GM12891 (cell line): ENCODE measurements around the gene CARD14.

ENCODE experiments used
- POLR2A ChIP-seq: IDR thresholded peaks from 2 replicates; pipeline ENCODE4 v1.6.1; 2011; ENCODE audit warnings: low read depth, low read length, control low read depth
- POLR2AphosphoS5 ChIP-seq: IDR thresholded peaks from 2 replicates; pipeline ENCODE4 v1.6.1; 2011; ENCODE audit warnings: low read depth, low read length, control low read depth
- SPI1 ChIP-seq: IDR thresholded peaks from 2 replicates; pipeline ENCODE4 v1.6.1; 2011; ENCODE audit warnings: low read depth, low read length, control low read depth

GRCh38 chr17:80173916-80174315 lies 4.1 kb downstream of the CARD14 start:
- TF ChIP-seq POLR2A (no peak), SPI1 (no peak), POLR2AphosphoS5 (no peak)
